Right lobe of liver (tissue), 4 donors: ENCODE results near the gene PTF1A.

ENCODE experiments used
- CTCF ChIP-seq, 4 donors: fragments of 200-600 bp in 3 of 4; fragments of 450-650 bp in 1 of 4; IDR thresholded peaks; one replicate each; pipeline versions ENCODE4 v1.5.1 to v1.8.0; 2016 to 2022; ENCODE audit warnings: antibody characterized with exemption in 4 of 4, mild to moderate bottlenecking in 2 of 4
- POLR2A ChIP-seq: fragments of 450-650 bp; IDR thresholded peaks from one replicate; pipeline ENCODE4 v1.6.1; 2017; ENCODE audit warnings: antibody characterized with exemption, mild to moderate bottlenecking
- donor health status: DM: no; HTN: no; CAD: no.
- donor health status: DM: no; HTN: no; CAD: no.
- donor health status: DM: no; HTN: yes; CAD: no.

GRCh38 chr10:23204773-23205172 is 12.7 kb downstream of the PTF1A start:
- no peak for TF ChIP-seq POLR2A
- TF ChIP-seq CTCF (IDR thresholded peaks at IDR 0.05) = no peak
